ENCODE measurements around the gene SCUBE1.

- no peak for TF ChIP-seq CTCF (IDR thresholded peaks at IDR 0.05)
- TF ChIP-seq POLR2A (IDR thresholded peaks at IDR 0.05): no peak
Observed at GRCh38 chr22:43216738-43217137, 126.4 kb downstream of the SCUBE1 start.
